GM12878 (cell line): ENCODE results near the gene TNP1. TPM values are rescaled to one million over a fixed set of nuclear protein-coding genes. Genes with fewer than 3 reads are reported as not detected.

Experiments
- ATAC-seq: fragments of 200-7000 bp; cut with Tn5 transposase; 3 replicates; pipeline ENCODE4 v1.9.1; 2020; ENCODE audit warnings: mild to moderate bottlenecking, moderate library complexity
- BruUV-seq: library from RNA; stranded (reverse); fragments of 400-500 nt; replicated peaks from 2 replicates; lab custom pipeline; 2021; lab: Mats Ljungman, UMichigan
- CTCF ChIA-PET: fragments of 300-600 bp; sonication (Branson Sonifier 250); formaldehyde crosslinking; extraction: SDS; loops from one replicate; lab custom pipeline; 2021; ENCODE audit warnings: inconsistent platforms; lab: Yijun Ruan, JAX
- POLR2A ChIA-PET: fragments of 350-600 bp; formaldehyde crosslinking; extraction: SDS; loops from one replicate; lab custom pipeline; 2021; ENCODE audit warnings: inconsistent platforms; lab: Charles Lee
- RAD21 ChIA-PET: fragments of 300-600 bp; sonication (Branson Sonifier 250); formaldehyde crosslinking; loops from one replicate; lab custom pipeline; 2023; ENCODE audit warnings: antibody characterized with exemption; ENCODE audit not compliant: unreplicated experiment; lab: Charles Lee
- SMC1A ChIA-PET: fragments of 300-600 bp; sonication (Branson Sonifier 250); formaldehyde crosslinking; loops from one replicate; lab custom pipeline; 2023; ENCODE audit not compliant: unreplicated experiment, uncharacterized antibody; lab: Charles Lee
- DNase-seq: peaks from one replicate; pipeline ENCODE4 v3.0.0-alpha.2; 2011; ENCODE audit warnings: low read depth, low spot score
- FAIRE-seq: peaks from 3 replicates; lab custom pipeline; 2011; peaks lifted over from hg19 to GRCh38; lab: Jason Lieb, UNC
- H2AFZ ChIP-seq: 2 replicates; pipeline ENCODE4 v1.6.0; 2011; ENCODE audit warnings: low read depth, low read length, control low read depth; ENCODE audit not compliant: control insufficient read depth
- H3K27ac ChIP-seq: 2 replicates; pipeline ENCODE4 v1.5.1; 2011; ENCODE audit warnings: control low read depth; ENCODE audit not compliant: control insufficient read depth, insufficient read depth
- H3K27me3 ChIP-seq, 2 experiments: replicated peaks in 1 of 2; 2 replicates each; pipeline versions ENCODE4 v1.6.0 to v1.6.1; 2011; ENCODE audit warnings: low read length in 1 of 2; ENCODE audit not compliant: control insufficient read depth in 2 of 2, insufficient read depth in 2 of 2
- H3K36me3 ChIP-seq, 2 experiments: 2 replicates each; pipeline ENCODE4 v1.5.1; 2011; ENCODE audit warnings: low read length in 1 of 2; ENCODE audit not compliant: control insufficient read depth in 2 of 2, insufficient read depth in 2 of 2
- H3K4me1 ChIP-seq: 2 replicates; pipeline ENCODE4 v1.6.1; 2011; ENCODE audit warnings: mild to moderate bottlenecking, low read length, moderate library complexity, mixed read lengths; ENCODE audit not compliant: control insufficient read depth, insufficient read depth
- H3K4me2 ChIP-seq: 2 replicates; pipeline ENCODE4 v1.6.0; 2011; ENCODE audit warnings: control low read depth; ENCODE audit not compliant: control insufficient read depth, insufficient read depth
- H3K4me3 ChIP-seq: fragments of 200-600 bp; sonication (generic); 2 replicates; pipeline ENCODE4 v1.5.1; 2016
- H3K79me2 ChIP-seq: 2 replicates; pipeline ENCODE4 v1.6.0; 2011; ENCODE audit warnings: low read length; ENCODE audit not compliant: control insufficient read depth, insufficient read depth
- H3K9ac ChIP-seq: 2 replicates; pipeline ENCODE4 v1.8.0; 2011; ENCODE audit warnings: low read length, control low read depth, mixed read lengths; ENCODE audit not compliant: control insufficient read depth, insufficient read depth
- H3K9me3 ChIP-seq: replicated peaks from 3 replicates; pipeline ENCODE4 v1.5.1; 2011; ENCODE audit warnings: mild to moderate bottlenecking, low read length; ENCODE audit not compliant: control insufficient read depth, insufficient read depth
- H4K20me1 ChIP-seq: 2 replicates; pipeline ENCODE4 v1.6.0; 2011; ENCODE audit not compliant: control insufficient read depth, insufficient read depth
- BCL11A ChIP-seq: IDR thresholded peaks from 2 replicates; pipeline ENCODE4 v1.6.1; 2011; ENCODE audit warnings: low read depth, low read length
- DPF2 ChIP-seq: fragments of 450-650 bp; IDR thresholded peaks from 2 replicates; pipeline ENCODE4 v1.6.1; 2017; ENCODE audit warnings: mild to moderate bottlenecking
- NR2C2 ChIP-seq: IDR thresholded peaks from 2 replicates; pipeline ENCODE4 v1.6.1; 2011; ENCODE audit warnings: borderline replicate concordance, low read depth; ENCODE audit not compliant: control insufficient read depth, insufficient read length
- SMAD5 ChIP-seq: IDR thresholded peaks from 2 replicates; pipeline ENCODE4 v1.6.1; 2016; ENCODE audit warnings: antibody characterized with exemption, low read depth
- TCF3 ChIP-seq: IDR thresholded peaks from 2 replicates; pipeline ENCODE4 v1.6.1; 2012; ENCODE audit warnings: low read depth, mild to moderate bottlenecking, low read length, borderline replicate concordance; ENCODE audit not compliant: insufficient read depth
- WGBS: methylation state at CpG from one replicate; pipeline ENCODE4 v1.1.6; 2016; ENCODE audit warnings: low lambda C conversion rate; ENCODE audit not compliant: insufficient replicate concordance, insufficient coverage; ENCODE audit errors: missing lambda C conversion rate; 5-methylcytosine and 5-hydroxymethylcytosine counted together
- in situ Hi-C: fragments of 300-500 bp; cut with MboI; formaldehyde crosslinking; loops from 9 replicates; pipeline ENCODE4 v1.14.3; 2018; ENCODE audit warnings: mixed read lengths
- intact Hi-C: fragments of 100-400 bp; cut with micrococcal nuclease; formaldehyde crosslinking; loops from one replicate; pipeline ENCODE4 v1.14.2; 2022; ENCODE audit not compliant: unreplicated experiment
- polyA plus RNA-seq, 11 experiments: library from polyadenylated mRNA; depleted of rRNA in 4 of 11; unstranded in 6 of 11; stranded (reverse) in 5 of 11; fragments of >200 nt; fragmentation: Nextera tagmentation in 4 of 11; fragmentation: Illumina TruSeq in 1 of 11; extraction: Ambion mirVana in 4 of 11; extraction: Trizol in 1 of 11; gene quantifications; 1 replicate in 1 of 11; 2 replicates in 10 of 11; pipeline versions ENCODE4 v1.2.1 to v1.2.3, GENCODE V29; 2011 to 2016; ENCODE audit warnings: inconsistent platforms in 2 of 11, missing spikeins in 2 of 11, low read depth in 1 of 11
- total RNA-seq, 4 experiments: library from RNA; depleted of rRNA in 3 of 4; stranded (reverse); fragments of >200 nt in 3 of 4; fragmentation: Illumina TruSeq in 1 of 4; extraction: Trizol in 1 of 4; gene quantifications; 2 replicates each; pipeline versions ENCODE4 v1.2.1 to v1.2.3, GENCODE V29; 2013 to 2021
- TF ChIP-seq, protein P1 (sequence below): IDR thresholded peaks from 2 replicates; pipeline ENCODE4 v1.6.1; 2012; ENCODE audit warnings: low read depth, low read length, improper control_type of control experiment
- TF ChIP-seq, protein P2 (sequence below): IDR thresholded peaks from 2 replicates; pipeline ENCODE4 v1.6.1; 2011; ENCODE audit warnings: low read depth, mild to moderate bottlenecking, low read length, moderate library complexity, borderline replicate concordance; ENCODE audit errors: extremely low read depth
- TF ChIP-seq, protein P3 (sequence below): fragments of 450-650 bp; IDR thresholded peaks from 2 replicates; pipeline ENCODE4 v1.6.1; 2017; ENCODE audit warnings: low read depth, mild to moderate bottlenecking, moderate library complexity
- TF ChIP-seq, protein P4 (sequence below): fragments of 450-650 bp; IDR thresholded peaks from 2 replicates; pipeline ENCODE4 v1.6.1; 2016; ENCODE audit warnings: mild to moderate bottlenecking

The TNP1 gene
- total and polyA plus RNA-seq, 10 of the 15 experiments (the other 5 are each of a cell fraction or from before 2014, with no cell fraction given), result not detected

DNA sequence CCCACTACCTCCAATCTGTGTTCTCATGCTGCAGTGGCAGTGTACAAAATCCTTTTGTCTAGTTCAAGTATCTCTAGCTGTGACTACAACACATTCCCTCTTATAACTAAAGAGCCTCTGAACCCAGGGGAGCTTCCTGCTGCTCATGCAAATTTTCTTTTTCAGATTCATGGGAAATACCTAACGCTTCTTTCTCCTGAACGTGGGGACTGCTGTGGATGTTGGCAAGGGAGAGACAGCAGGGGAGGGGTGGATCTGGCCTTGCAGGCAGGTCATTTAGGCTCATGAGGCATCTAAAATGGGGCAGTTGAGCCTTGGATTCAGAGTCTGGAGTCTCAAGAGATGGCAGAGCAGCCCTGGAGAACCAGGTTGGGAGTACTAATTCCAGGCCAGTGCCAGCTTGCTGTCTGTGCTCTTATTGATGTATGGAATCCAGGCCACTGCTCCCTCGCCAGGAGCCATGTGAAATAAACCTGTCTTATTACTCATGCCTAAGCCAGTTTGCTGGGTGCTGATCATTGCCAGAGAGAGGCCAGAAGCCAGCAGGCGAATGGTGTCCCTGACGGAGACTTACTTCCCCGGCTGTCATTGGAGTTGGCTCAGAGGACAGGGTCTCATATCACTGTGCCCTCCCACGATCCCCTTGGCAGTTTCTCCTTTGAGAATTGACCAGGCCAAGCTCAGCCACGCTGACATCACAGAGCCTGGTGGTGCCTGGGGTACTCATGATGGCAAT lies 29.2 kb upstream of the TNP1 start:
- H3K27me3 ChIP-seq, result no peaks in the 10 kb centered on the region; a peak in 1 of 4 replicates
- H3K4me3 ChIP-seq, result no peak overlapping the region
- no peaks in the 10 kb centered on the region for H4K20me1 ChIP-seq
- 30% methylated on average over 8 of the region's 8 CpGs for WGBS
- RAD21 ChIA-PET, result no interaction called here
- DNase-seq (no peak), ATAC-seq (no peak), FAIRE-seq (no peak)
- no peak overlapping the region for H3K9ac ChIP-seq
- H3K79me2 ChIP-seq, result no peaks in the 10 kb centered on the region
- no peak overlapping the region for H2AFZ ChIP-seq
- in situ Hi-C loops (no loop called here), intact Hi-C loops (no loop called here)
- no peak overlapping the region for H3K4me2 ChIP-seq
- TF ChIP-seq SMAD5 (no peak), DPF2 (no peak), TCF3 (no peak), NR2C2 (no peak), BCL11A (no peak)
- TF ChIP-seq, protein P1, sequence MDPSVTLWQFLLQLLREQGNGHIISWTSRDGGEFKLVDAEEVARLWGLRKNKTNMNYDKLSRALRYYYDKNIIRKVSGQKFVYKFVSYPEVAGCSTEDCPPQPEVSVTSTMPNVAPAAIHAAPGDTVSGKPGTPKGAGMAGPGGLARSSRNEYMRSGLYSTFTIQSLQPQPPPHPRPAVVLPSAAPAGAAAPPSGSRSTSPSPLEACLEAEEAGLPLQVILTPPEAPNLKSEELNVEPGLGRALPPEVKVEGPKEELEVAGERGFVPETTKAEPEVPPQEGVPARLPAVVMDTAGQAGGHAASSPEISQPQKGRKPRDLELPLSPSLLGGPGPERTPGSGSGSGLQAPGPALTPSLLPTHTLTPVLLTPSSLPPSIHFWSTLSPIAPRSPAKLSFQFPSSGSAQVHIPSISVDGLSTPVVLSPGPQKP, result no peak
- TF ChIP-seq, protein P2, sequence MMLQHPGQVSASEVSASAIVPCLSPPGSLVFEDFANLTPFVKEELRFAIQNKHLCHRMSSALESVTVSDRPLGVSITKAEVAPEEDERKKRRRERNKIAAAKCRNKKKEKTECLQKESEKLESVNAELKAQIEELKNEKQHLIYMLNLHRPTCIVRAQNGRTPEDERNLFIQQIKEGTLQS, result no peak
- TF ChIP-seq, protein P3, sequence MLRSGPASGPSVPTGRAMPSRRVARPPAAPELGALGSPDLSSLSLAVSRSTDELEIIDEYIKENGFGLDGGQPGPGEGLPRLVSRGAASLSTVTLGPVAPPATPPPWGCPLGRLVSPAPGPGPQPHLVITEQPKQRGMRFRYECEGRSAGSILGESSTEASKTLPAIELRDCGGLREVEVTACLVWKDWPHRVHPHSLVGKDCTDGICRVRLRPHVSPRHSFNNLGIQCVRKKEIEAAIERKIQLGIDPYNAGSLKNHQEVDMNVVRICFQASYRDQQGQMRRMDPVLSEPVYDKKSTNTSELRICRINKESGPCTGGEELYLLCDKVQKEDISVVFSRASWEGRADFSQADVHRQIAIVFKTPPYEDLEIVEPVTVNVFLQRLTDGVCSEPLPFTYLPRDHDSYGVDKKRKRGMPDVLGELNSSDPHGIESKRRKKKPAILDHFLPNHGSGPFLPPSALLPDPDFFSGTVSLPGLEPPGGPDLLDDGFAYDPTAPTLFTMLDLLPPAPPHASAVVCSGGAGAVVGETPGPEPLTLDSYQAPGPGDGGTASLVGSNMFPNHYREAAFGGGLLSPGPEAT, result no peak
- TF ChIP-seq, protein P4, sequence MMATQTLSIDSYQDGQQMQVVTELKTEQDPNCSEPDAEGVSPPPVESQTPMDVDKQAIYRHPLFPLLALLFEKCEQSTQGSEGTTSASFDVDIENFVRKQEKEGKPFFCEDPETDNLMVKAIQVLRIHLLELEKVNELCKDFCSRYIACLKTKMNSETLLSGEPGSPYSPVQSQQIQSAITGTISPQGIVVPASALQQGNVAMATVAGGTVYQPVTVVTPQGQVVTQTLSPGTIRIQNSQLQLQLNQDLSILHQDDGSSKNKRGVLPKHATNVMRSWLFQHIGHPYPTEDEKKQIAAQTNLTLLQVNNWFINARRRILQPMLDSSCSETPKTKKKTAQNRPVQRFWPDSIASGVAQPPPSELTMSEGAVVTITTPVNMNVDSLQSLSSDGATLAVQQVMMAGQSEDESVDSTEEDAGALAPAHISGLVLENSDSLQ, result no peak
- BruUV-seq, result no TSS peak
- no peaks in the 10 kb centered on the region for H3K4me1 ChIP-seq
- no peak overlapping the region for H3K27ac ChIP-seq
- POLR2A ChIA-PET, result no interaction called here
- CTCF ChIA-PET, result no interaction called here
- no peaks in the 10 kb centered on the region; the same call in 2 of the 3 replicates for H3K9me3 ChIP-seq
- no peaks in the 10 kb centered on the region for H3K36me3 ChIP-seq
- SMC1A ChIA-PET, result no interaction called here
